Measurements from ENCODE around the gene CHST9.
"Not testable (repeated sequence)": the region's sequence is repeated elsewhere in the genome, so short reads cannot be mapped to it uniquely, and the experiment has no call there.

The CHST9 gene

DNA sequence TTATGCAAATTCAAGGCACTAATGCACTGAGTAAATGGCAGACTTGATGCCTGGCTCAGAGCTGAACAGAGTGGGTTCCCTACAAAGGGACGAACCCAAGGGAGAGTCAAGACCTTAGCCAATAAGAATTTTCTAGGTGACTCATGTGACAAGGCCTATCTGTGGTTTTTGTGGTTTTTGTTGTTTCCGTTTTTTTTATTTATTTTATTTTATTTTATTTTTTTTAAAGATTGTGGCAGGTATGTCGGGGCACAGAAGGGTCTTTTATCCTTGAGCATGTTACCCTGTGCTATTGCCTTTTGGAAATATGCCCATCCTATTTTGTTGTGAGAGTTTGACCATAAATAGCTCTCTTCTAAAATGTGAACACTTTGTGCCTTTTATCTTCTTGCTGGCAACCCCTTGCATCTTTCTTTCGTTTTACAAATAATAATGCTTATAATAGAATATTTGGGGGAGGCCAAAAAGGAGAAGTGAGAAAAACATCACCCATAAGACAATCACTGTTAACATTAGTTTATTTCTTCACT is 206.2 kb downstream of the CHST9 start:
- no CpG with 5 or more reads among the region's 4 CpGs for whole genome bisulfite sequencing (ENCODE audit: insufficient coverage, insufficient read length)
- H3K4me3 ChIP-seq (ENCODE audit: low read length), result no peak overlapping the region
- no peaks in the 10 kb centered on the region for H3K27me3 ChIP-seq (ENCODE audit: control insufficient read depth, insufficient read depth, low read length)
- no peaks in the 10 kb centered on the region for H3K9me3 ChIP-seq (ENCODE audit: control insufficient read depth, insufficient read depth, low read length)
- no peaks in the 10 kb centered on the region for H3K36me3 ChIP-seq (ENCODE audit: control insufficient read depth, insufficient read depth, low read length)
- no peaks in the 10 kb centered on the region for H3K4me1 ChIP-seq (ENCODE audit: control insufficient read depth, insufficient read depth, low read length)
- H3K27ac ChIP-seq (ENCODE audit: low read length), result no peak overlapping the region
- no peak for DNase-seq (ENCODE audit: low read depth, low spot score)

DNA sequence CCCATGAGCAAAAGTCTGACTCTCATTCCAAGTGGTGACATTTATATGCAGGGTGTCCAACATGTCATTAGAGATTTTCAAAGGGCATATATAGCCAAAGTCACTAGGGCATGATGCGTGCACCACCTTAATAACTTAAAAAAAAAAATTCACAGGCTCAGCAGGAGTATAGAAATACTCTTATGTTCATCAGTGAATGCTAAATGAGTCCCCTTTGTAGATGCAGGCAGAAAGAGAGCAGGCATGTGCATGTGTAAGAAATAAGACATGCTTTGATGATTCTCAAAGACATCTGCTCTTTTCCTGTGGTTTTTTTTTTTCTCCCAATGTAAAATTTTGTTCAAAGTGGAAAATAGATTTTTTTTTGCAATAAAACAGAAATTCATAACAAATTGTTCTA is 207.3 kb downstream of the CHST9 start:
- Histone ChIP-seq H3K4me1 (ENCODE audit: control insufficient read depth, insufficient read depth, low read length) (no peaks in the 10 kb centered on the region), H3K27ac (ENCODE audit: low read length) (no peak overlapping the region), H3K9me3 (ENCODE audit: control insufficient read depth, insufficient read depth, low read length) (no peaks in the 10 kb centered on the region), H3K36me3 (ENCODE audit: control insufficient read depth, insufficient read depth, low read length) (no peaks in the 10 kb centered on the region), H3K4me3 (ENCODE audit: low read length) (no peak overlapping the region), H3K27me3 (ENCODE audit: control insufficient read depth, insufficient read depth, low read length) (no peaks in the 10 kb centered on the region)
- no peak for DNase-seq (ENCODE audit: low read depth, low spot score)
- WGBS (ENCODE audit: insufficient coverage, insufficient read length), result no CpG with 5 or more reads among the region's 1 CpG

DNA sequence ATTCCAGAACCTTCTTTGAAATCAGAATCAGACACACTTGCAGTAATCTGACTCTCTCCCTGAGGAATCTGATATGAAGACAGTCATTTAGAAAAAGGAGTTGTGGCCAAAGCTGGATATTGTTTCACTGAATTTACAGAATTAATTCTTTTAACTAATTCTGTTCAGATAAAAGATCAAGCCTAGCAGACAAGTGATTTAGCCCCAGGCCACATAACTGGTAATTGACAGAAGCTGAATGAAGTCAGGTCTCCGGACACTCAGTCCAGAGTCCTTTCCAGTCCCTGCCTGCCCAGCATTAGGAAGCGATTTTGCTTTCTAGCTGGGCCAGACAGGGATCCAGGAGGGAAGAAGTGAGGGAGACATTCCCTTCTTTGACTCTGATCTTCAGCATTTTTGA is 208.9 kb downstream of the CHST9 start:
- WGBS (ENCODE audit: insufficient coverage, insufficient read length), result no CpG with 5 or more reads among the region's 2 CpGs
- Histone ChIP-seq H3K4me1 (ENCODE audit: control insufficient read depth, insufficient read depth, low read length) (no peaks in the 10 kb centered on the region), H3K9me3 (ENCODE audit: control insufficient read depth, insufficient read depth, low read length) (no peaks in the 10 kb centered on the region), H3K27me3 (ENCODE audit: control insufficient read depth, insufficient read depth, low read length) (no peaks in the 10 kb centered on the region), H3K36me3 (ENCODE audit: control insufficient read depth, insufficient read depth, low read length) (no peaks in the 10 kb centered on the region), H3K4me3 (ENCODE audit: low read length) (no peak overlapping the region), H3K27ac (ENCODE audit: low read length) (no peak overlapping the region)
- DNase-seq (ENCODE audit: low read depth, low spot score), result no peak

DNA sequence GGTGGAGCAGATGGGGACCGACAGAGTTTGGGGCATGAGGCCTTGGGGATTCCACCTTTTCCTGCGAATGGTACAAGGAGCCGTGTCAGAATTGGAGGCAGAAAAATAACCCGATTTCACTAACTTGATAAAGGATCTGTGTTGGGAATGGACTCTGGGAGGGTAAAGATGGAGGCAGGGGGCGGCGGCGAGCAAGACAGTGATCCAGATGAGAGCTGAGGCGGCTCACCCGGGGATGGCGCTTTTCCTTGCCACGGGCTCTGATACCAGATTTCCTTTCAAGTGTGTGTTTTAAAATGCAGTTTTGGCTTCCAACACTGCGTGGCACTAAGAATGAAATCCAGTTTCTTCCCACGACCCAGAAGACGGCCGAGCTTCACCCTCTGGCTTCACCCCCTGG is 212.6 kb downstream of the CHST9 start:
- H3K27me3 ChIP-seq (ENCODE audit: control insufficient read depth, insufficient read depth, low read length); H3K9me3 ChIP-seq (ENCODE audit: control insufficient read depth, insufficient read depth, low read length); H3K4me1 ChIP-seq (ENCODE audit: control insufficient read depth, insufficient read depth, low read length); DNase-seq (ENCODE audit: low read depth, low spot score); H3K27ac ChIP-seq (ENCODE audit: low read length); H3K36me3 ChIP-seq (ENCODE audit: control insufficient read depth, insufficient read depth, low read length); H3K4me3 ChIP-seq (ENCODE audit: low read length): not testable (repeated sequence)
- no CpG with 5 or more reads among the region's 15 CpGs for WGBS (ENCODE audit: insufficient coverage, insufficient read length)

DNA sequence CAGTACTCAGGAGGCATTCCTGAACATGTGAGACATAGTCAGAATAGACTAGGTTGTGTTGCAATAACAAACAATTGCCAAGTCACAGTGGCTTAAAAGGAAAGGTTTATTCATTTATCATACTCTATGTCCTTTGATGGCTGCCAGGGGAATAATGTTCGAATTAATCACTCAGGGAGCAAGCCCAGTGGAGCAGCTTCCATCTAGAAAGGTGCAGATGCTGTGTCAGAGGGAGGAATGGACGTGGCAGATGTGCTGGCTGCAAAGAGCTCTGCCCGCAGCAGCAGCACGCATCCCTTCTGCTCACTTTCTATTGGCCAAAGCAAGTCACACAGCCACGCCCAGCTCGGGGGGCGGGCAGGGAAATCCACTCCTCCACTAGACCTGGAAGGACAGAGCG is 213.7 kb downstream of the CHST9 start:
- Histone ChIP-seq H3K9me3 (ENCODE audit: control insufficient read depth, insufficient read depth, low read length) (no peaks in the 10 kb centered on the region), H3K27me3 (ENCODE audit: control insufficient read depth, insufficient read depth, low read length) (no peaks in the 10 kb centered on the region), H3K36me3 (ENCODE audit: control insufficient read depth, insufficient read depth, low read length) (no peaks in the 10 kb centered on the region), H3K4me1 (ENCODE audit: control insufficient read depth, insufficient read depth, low read length) (no peaks in the 10 kb centered on the region), H3K27ac (ENCODE audit: low read length) (no peak overlapping the region), H3K4me3 (ENCODE audit: low read length) (no peak overlapping the region)
- no CpG with 5 or more reads among the region's 8 CpGs for WGBS (ENCODE audit: insufficient coverage, insufficient read length)
- DNase-seq (ENCODE audit: low read depth, low spot score), result no peak

DNA sequence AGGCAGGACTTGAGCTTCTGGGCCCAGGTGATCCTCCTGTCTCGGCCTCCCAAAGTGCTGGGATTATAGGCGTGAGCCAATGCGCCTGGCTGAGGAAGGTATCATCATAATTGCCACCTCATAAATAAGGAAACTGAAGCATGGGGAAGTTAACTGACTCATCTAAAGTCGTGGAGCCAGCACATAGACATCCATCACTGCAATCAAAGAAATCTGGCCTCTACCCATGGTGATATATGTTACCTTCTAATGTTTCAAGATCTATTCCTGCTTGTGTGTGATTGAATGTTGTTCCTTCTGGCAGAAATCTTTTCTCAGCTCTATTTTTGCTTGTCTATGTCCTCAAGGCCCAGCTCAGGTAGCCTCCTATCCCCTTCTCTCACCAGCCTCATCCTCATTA is 214.5 kb downstream of the CHST9 start:
- Histone ChIP-seq H3K27ac (ENCODE audit: low read length) (no peak overlapping the region), H3K27me3 (ENCODE audit: control insufficient read depth, insufficient read depth, low read length) (no peaks in the 10 kb centered on the region), H3K4me1 (ENCODE audit: control insufficient read depth, insufficient read depth, low read length) (no peaks in the 10 kb centered on the region), H3K4me3 (ENCODE audit: low read length) (no peak overlapping the region), H3K36me3 (ENCODE audit: control insufficient read depth, insufficient read depth, low read length) (no peaks in the 10 kb centered on the region), H3K9me3 (ENCODE audit: control insufficient read depth, insufficient read depth, low read length) (no peaks in the 10 kb centered on the region)
- DNase-seq (ENCODE audit: low read depth, low spot score), result no peak
- WGBS (ENCODE audit: insufficient coverage, insufficient read length), result no CpG with 5 or more reads among the region's 4 CpGs

DNA sequence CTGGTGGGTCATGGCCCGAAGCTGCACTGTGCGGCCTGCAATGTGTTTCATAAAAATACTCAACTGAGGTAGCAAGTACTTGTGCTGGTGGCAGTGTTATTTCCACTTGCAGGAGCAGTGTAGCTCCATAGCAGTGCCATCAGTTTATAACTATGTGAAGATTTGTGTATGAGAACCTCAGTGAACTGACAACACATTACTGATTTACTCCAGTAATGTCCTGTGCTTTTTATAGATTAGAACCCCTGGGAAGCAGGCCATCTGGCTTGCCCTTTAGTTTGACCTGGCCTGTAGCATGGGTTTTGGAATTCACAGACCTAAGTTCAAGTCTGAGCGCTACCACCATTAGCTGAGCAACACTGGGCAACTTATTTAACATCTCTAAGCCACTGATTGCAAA is 219.9 kb downstream of the CHST9 start:
- no peaks in the 10 kb centered on the region for H3K9me3 ChIP-seq (ENCODE audit: control insufficient read depth, insufficient read depth, low read length)
- no peak overlapping the region for H3K4me3 ChIP-seq (ENCODE audit: low read length)
- no peaks in the 10 kb centered on the region for H3K4me1 ChIP-seq (ENCODE audit: control insufficient read depth, insufficient read depth, low read length)
- no peak overlapping the region for H3K27ac ChIP-seq (ENCODE audit: low read length)
- H3K36me3 ChIP-seq (ENCODE audit: control insufficient read depth, insufficient read depth, low read length), result no peaks in the 10 kb centered on the region
- H3K27me3 ChIP-seq (ENCODE audit: control insufficient read depth, insufficient read depth, low read length), result no peaks in the 10 kb centered on the region
- DNase-seq (ENCODE audit: low read depth, low spot score), result no peak
- no CpG with 5 or more reads among the region's 3 CpGs for WGBS (ENCODE audit: insufficient coverage, insufficient read length)

DNA sequence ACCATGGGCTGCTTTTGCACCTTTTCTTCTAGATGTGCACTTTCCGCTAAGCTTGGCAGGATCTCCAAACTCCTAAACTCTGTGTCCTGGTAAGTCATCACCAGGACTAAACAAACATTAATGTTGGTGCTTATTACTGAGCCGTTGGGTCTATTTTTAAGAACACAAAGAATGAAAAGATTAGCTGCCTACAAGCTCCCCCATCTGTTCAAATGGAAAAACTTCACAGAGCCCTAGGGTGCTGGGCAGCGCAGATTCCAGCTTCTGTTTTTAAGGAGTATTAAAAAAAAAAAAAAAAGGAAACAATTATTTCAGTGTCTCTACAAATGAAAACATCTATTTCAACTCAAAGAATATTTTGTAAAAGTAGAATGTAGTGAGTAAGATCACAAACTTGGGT is 221.8 kb downstream of the CHST9 start:
- no peak overlapping the region for H3K27ac ChIP-seq (ENCODE audit: low read length)
- no peaks in the 10 kb centered on the region for H3K4me1 ChIP-seq (ENCODE audit: control insufficient read depth, insufficient read depth, low read length)
- WGBS (ENCODE audit: insufficient coverage, insufficient read length), result no CpG with 5 or more reads among the region's 3 CpGs
- no peaks in the 10 kb centered on the region for H3K27me3 ChIP-seq (ENCODE audit: control insufficient read depth, insufficient read depth, low read length)
- no peaks in the 10 kb centered on the region for H3K9me3 ChIP-seq (ENCODE audit: control insufficient read depth, insufficient read depth, low read length)
- H3K4me3 ChIP-seq (ENCODE audit: low read length), result no peak overlapping the region
- no peak for DNase-seq (ENCODE audit: low read depth, low spot score)
- no peaks in the 10 kb centered on the region for H3K36me3 ChIP-seq (ENCODE audit: control insufficient read depth, insufficient read depth, low read length)

DNA sequence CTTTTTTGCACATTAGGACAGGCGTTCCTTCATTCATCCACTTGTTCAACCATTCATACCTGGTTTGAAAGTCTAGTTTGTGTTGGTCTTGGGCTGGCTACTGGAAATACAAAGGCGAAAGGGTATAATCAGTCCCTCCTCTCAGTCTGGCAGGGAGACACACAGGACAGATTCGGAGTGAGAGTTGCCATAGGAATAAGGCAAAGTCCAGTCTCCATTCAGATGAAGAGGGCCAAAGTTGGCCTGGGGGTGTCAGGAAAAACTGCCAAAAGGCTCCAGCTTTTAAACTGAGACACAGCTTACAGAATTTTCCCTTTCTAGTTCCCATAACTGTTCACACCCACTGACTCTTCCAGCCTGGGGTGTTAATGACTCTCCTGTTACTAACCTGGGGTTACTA is 223.3 kb downstream of the CHST9 start:
- H3K27ac ChIP-seq (ENCODE audit: low read length), result no peak overlapping the region
- no peaks in the 10 kb centered on the region for H3K36me3 ChIP-seq (ENCODE audit: control insufficient read depth, insufficient read depth, low read length)
- H3K27me3 ChIP-seq (ENCODE audit: control insufficient read depth, insufficient read depth, low read length), result no peaks in the 10 kb centered on the region
- H3K4me1 ChIP-seq (ENCODE audit: control insufficient read depth, insufficient read depth, low read length), result no peaks in the 10 kb centered on the region
- no peak for DNase-seq (ENCODE audit: low read depth, low spot score)
- H3K4me3 ChIP-seq (ENCODE audit: low read length), result no peak overlapping the region
- whole genome bisulfite sequencing (ENCODE audit: insufficient coverage, insufficient read length), result no CpG with 5 or more reads among the region's 3 CpGs
- H3K9me3 ChIP-seq (ENCODE audit: control insufficient read depth, insufficient read depth, low read length), result no peaks in the 10 kb centered on the region

DNA sequence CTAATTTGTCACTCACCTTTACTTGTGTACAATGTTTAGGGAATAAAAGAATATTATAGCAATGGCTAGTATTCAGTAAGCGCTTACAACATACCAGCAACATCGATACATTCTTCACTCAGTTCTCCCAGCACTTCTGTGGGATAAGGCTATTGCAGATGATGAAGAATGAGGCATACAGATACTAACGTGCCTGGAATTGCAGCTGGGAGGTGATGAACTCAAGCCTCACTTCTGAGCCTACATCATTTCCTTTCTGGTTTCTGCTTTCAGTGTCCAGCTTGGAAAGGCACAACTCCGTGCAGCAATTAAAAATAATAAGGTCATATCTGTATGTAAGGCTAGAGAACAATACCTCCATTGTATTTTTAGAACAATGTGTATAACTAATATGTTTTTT is 224.2 kb downstream of the CHST9 start:
- H3K4me3 ChIP-seq (ENCODE audit: low read length), result no peak overlapping the region
- no peak overlapping the region for H3K27ac ChIP-seq (ENCODE audit: low read length)
- no peaks in the 10 kb centered on the region for H3K27me3 ChIP-seq (ENCODE audit: control insufficient read depth, insufficient read depth, low read length)
- no peaks in the 10 kb centered on the region for H3K4me1 ChIP-seq (ENCODE audit: control insufficient read depth, insufficient read depth, low read length)
- no peaks in the 10 kb centered on the region for H3K9me3 ChIP-seq (ENCODE audit: control insufficient read depth, insufficient read depth, low read length)
- no CpG with 5 or more reads among the region's 4 CpGs for WGBS (ENCODE audit: insufficient coverage, insufficient read length)
- no peaks in the 10 kb centered on the region for H3K36me3 ChIP-seq (ENCODE audit: control insufficient read depth, insufficient read depth, low read length)
- DNase-seq (ENCODE audit: low read depth, low spot score), result no peak

DNA sequence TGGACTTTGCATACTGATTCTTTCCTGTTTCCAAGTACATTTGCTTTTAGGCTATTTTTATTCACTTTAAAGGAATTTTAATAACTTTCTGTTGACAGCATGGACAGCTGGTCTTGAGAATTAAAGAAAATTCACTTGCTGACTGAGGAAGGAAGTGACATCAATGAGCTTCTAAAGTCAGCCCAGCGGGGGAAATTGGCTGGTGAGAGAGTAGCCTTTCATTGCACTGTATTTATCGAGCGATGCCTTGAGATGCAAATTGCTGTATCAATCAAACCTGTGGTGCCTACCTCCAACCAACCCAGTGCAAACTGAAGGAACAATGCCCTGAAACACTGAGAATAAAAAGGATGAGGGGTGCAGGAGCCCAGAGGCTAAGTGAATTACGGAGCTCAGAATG is 228.2 kb downstream of the CHST9 start:
- no peaks in the 10 kb centered on the region for H3K4me1 ChIP-seq (ENCODE audit: control insufficient read depth, insufficient read depth, low read length)
- no peaks in the 10 kb centered on the region for H3K27me3 ChIP-seq (ENCODE audit: control insufficient read depth, insufficient read depth, low read length)
- H3K9me3 ChIP-seq (ENCODE audit: control insufficient read depth, insufficient read depth, low read length), result no peaks in the 10 kb centered on the region
- no peak overlapping the region for H3K4me3 ChIP-seq (ENCODE audit: low read length)
- no peak overlapping the region for H3K27ac ChIP-seq (ENCODE audit: low read length)
- DNase-seq (ENCODE audit: low read depth, low spot score), result peak; percentile 85
- WGBS (ENCODE audit: insufficient coverage, insufficient read length), result no CpG with 5 or more reads among the region's 4 CpGs
- H3K36me3 ChIP-seq (ENCODE audit: control insufficient read depth, insufficient read depth, low read length), result no peaks in the 10 kb centered on the region

Data from iPS DF 6.9 (cell line).